ENCODE measurements around the gene RAB11FIP4.

The RAB11FIP4 gene

DNA sequence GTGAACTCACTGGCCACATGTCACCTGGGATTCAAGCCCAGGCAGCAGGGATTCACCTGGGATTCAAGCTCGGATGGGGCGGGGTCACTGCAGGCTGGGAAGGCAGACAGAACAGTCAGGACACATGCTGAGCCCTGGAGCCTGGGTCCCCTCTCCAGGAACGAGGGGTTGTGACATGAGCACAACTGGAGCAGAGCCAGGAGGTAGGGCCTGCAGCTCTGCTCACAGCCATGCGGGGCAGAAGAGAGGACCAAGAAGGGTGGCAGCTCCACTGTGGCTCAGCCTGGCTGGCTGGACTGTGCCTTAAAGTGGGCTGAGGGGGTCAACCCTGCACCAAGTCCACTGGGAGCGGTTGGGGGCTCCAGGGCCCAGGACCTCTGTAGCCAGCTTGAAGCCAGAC, 150.1 kb downstream of the RAB11FIP4 start:
- DNase-seq (ENCODE audit: low read depth in 2 of 2): no peak

DNA sequence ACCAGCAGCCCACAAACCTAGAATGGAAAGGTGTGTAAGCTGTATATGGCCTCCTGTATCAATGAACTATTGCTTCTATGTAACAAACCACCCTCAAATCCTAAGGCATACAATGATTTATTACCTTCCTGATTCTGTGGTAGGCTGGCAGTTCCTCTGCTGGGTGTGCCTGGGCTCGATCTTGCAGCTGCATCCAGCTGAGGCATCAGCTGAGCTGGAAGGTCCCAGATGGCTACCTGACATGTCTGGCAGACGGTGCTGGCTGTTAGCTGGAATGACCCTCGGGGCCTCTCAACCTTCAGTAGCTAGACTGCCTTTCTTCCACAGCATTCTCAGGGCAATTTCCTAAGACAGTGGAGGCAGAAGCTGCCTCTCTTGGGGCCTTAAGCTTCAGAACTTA, 152.7 kb downstream of the RAB11FIP4 start:
- DNase-seq (ENCODE audit: low read depth in 2 of 2): no peak

DNA sequence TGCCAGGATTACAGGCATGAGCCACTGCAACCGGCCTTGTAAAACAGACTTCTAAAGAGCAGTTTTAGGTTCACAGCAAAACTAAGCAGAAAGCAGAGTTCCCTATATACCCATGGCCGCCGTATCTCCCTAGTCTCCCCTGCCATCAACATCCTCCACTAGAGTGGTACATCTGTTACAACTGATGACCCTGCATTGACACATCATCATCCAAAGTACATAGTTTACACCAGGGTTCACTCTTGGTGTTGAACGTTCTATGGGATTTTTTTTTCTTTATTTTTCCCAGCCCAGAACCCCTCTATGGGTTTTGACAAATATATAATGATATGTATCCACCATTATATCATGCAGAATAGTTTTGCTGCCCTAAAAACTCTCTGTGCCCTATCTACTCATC, 155.2 kb downstream of the RAB11FIP4 start:
- no peak for DNase-seq (ENCODE audit: low read depth in 2 of 2)

DNA sequence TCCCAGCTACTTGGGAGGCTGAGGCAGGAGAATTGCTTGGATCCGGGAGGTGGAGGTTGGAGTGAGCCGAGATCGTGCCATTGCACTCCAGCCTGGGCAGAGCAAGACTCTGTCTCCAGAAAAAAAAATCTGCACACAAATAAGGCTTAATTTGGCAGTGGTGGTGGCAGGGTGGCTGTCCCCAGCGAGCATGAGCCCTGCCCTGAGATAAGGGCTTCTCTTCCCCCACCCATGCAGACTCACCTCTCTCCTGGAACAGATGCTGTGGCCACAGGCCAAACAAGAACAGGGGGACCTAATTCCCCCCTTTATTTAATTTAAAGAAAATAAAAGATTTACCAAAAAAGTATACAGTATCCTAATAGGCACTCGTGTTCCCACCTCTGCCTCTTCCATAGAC, 157.2 kb downstream of the RAB11FIP4 start:
- DNase-seq (ENCODE audit: low read depth in 2 of 2): no peak

DNA sequence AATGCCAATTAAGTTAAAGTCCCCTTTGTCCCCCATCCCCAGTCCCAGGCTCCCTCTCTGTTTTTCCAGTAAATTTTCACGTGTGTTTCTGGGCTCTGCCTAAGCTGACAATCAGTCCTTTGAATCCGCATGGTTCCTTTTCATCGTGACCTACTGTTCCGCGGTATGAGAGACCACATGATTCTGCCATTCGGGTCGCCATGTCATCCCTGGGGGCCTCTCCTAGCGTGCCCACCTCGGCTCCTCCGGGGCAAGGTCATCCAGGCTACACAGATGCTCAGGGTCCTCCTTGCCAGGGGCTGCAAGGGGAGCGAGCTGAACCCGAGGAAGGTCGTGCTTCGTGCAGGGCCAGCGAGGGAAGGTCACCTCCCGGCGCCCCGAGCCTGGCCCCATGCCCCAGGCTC, 157.6 kb downstream of the RAB11FIP4 start:
- peak in 1 of 2 donors; percentile 12 for DNase-seq (ENCODE audit: low read depth in 2 of 2)

DNA sequence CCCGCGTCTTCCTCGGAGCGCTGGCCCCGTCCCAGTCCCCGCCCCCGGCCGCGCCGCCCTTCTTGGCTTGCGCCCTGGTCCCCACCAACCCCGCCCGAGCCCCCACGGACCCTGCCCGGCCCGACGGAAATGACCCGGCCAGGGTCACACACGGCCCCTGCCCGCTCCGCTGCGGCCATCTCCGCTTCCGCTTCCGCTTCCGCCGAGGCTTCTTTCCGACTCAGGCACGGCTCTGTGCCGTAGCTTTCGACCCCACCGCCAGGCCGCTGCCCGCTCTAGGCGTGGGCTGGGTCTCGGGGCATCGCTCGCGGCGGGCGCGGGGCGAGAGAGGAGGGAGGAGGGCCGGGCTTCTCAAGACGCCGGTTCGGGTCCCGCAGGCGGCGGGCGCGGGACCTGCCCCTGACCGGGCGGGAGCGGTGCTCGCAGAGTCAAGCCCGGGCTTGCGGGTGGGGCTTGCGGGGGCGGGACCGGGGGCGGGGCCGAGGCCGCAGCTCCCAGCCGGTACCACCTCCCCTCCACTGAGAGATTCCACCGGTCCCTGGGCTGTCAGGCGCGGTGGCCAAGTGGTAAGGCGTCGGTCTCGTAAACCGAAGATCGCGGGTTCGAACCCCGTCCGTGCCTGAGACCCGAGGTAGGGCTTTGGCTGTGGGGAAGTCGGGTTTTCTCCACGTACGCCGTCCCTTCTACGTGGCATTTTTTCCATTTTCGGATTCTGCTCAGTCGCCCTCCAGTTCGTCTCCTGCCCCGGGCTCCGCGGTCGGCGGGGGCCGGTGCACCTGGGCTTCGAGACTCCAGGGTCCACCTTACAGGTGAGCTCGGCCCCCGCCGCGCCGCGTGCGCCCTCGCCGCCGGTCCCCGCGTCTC, 158.3 kb downstream of the RAB11FIP4 start:
- peak; percentile 88 to 99 for DNase-seq (ENCODE audit: low read depth in 2 of 2)

DNA sequence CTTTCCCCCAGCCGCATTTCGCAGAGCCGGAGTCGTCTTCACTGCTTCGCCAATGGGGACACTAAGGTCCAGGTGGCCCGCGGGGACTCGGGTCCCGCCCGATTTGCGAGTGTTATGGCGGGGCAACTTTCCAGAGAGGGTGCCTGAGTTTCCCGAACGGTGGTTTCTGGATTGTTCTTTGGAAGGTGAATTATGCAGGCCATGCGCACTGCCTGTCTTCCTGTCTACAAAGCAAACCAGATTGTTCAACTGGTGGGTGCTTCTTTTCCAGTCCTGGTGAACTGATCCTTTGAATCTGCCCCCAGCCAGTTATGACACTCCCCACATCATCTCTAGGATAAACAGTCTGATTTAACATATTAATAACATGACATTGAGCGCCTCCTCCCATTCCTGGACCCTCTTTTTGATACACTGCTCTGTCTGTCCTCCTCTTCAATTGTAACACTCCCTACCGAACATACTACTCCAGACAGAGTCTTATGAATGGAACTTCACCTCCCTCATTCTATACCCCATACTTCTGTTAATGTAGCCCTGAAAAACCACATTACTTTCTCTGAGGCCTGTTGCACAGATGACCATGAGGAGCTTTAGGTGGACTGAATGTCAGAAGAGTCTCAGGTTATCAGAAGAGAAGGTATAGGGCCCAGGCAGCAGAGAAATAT, 159.0 kb downstream of the RAB11FIP4 start:
- DNase-seq (ENCODE audit: low read depth in 2 of 2): no peak

DNA sequence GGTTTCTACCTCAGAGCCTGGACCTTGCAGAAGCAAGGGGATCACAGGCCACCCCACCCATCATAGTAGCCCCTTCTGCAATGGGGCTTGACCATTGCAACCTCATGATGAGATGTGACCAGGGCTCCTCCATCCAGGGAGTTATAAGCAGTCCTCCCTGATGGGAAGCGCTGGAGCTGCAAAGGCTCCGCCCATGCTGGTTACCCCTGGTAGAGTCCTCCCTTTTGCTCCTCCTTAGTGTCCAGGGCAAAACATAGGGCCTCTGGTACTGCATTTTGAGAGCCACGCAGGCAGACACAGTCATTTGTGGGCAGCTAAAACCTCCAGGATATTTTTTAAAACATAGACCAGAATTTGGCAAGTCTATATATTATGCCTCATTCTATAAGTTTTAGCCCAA, 161.1 kb downstream of the RAB11FIP4 start:
- DNase-seq (ENCODE audit: low read depth in 2 of 2): no peak

DNA sequence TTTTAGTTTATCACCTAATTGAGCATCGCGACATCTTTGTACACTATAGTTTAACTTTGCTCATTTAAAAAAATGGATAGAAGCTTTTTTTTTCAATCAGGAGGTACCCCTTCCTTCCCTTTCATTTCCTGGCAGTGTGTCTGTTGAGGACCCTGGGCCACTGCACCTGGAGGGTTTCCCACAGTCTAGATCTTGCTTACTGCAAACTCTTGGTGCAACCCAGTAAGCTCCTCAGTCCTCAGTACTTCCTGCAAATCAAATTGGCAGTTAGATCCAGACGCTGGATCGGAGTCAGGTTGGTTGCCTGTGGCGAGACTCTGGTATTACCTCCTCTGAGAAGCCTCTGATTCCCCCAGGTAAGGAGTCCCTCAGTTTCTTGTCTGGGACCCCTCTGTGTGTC, 162.0 kb downstream of the RAB11FIP4 start:
- DNase-seq (ENCODE audit: low read depth in 2 of 2): no peak

DNA sequence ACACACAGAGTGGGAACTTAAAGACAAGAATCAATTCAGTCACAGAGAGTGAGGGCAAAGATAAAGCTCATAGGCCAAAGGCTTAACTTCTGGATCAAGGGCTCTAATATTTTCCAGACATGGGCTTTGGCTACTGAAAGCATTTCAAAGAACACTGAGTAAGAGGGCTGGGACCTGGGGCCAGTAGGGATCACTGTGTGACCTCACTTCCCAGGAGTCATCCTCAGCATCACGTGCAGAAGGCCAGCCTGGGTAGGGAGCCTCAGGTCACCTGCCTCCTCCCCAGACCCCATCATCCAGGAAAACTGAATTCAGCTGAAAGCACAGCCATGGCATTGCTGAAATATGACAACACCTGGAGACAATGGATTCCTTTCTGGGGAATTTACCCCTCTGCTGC, 163.5 kb downstream of the RAB11FIP4 start:
- DNase-seq (ENCODE audit: low read depth in 2 of 2): no peak

DNA sequence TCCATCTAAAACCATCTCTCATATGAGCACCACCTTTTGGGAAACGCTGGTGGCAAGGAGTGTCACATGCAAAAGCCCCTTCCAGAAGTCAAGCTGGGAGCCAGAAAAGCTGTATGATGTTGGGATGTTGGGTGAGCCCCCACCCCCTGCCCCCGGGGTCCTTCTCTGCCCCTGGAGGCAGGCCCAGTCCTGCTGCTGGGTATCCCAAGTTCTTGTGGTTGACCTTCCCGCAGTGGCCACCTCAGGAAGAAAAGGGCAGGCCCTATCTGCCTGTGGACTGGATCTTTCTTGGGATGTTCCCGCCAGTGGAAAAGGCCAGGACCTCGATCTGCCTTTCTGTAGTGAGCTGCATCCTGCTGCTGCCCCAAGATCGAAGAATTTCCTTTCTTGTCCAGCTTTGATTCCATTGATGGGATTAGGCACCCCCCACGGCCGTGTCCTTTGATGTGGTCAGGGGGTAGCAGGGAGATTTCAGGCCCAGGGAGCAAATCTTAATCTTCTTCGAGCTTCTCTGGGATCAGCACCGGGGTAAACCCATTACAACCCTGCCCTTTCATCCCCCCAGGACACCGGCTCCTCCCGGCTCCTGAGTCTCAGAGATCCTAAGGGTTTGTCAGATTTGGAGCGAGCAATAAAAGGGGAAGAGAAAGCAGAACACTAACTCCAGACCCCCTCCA, 165.6 kb downstream of the RAB11FIP4 start:
- no peak for DNase-seq (ENCODE audit: low read depth in 2 of 2)

DNA sequence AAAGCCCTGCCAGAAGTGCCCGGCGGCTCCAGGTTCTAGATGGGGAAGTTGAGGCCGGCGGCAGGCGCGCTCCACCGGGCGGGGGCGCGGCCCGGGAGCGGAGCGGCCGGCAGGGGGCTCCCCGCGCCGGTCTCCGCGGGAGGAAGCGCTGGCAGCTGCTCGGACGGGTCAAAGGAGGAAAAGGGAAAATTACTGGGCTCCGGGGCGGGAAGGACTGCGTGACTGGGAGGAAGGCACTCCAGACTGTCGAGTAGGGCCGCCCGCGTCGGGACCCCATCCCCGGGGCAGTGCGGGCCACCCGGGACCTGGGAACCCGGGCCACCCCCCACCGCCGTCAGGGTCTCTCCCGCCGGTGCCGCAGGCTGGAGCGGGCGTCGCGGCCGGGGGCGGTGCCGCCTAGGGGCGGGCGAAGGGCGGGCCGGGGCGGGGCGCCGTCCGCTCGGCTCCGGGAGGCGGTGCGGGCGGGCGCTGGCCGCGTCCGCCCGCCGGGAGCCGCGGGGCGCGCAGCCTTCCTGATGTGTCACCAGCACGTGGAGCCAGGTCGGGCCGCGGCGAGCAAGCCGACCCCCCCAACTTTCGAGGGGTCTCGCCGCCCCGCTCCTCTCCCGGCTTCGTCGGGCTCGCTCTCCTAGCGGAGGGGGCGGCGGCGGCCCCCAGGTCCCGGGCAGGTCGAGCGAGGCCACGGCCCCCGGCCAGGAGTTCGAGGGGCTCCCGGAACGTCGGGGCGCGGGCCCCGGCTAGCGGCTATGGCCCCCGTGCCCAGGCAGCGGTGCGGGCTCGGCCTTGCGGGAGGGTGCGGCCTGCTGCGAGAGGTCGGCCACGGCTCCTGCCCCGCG, 167.5 kb downstream of the RAB11FIP4 start:
- DNase-seq (ENCODE audit: low read depth in 2 of 2): peak; percentile 38 to 48

DNA sequence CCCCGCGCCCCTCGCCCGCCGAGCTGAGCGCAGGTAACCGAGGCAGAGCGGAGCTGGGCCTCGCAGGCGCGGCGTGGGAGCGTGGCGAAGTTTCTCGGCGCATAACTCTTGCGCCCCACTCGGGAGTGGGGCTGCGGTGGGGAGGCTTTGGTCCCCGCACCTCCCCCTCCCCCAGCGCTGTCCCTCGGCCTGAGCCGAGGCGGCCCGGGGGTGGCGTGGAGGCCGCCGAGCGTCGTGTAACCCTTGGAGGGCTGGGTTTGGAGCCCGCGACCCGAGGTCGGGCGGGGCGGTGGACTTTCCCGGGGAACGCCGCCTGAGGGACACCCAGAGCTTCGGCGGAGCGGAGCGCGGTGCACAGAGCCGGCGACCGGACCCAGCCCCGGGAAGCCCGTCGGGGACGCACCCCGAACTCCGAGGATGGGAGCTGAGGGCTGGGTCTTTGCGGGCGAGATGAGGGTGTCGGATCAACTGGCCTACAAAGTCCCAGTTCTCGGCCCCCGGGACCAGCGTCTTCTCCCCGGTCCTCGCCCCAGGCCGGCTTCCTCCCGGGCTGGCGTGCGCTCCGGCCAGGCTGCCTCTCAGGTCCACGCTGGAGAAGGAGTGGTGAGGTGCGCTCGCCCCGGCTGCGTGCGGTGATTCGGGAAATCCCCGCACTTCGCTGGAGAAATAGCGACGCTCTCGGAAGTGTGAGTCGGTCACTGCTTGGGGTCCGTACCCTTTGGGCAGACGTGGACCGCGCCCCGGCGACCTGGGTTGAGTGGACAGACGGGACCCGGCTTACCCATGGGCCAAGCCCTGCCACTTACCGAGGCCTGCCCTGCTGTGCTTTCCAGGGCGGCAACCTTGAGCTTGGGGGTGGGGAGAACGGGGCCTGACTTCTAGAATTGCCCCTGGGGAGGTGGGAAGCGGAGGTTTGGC, 168.4 kb downstream of the RAB11FIP4 start:
- DNase-seq (ENCODE audit: low read depth in 2 of 2): no peak

DNA sequence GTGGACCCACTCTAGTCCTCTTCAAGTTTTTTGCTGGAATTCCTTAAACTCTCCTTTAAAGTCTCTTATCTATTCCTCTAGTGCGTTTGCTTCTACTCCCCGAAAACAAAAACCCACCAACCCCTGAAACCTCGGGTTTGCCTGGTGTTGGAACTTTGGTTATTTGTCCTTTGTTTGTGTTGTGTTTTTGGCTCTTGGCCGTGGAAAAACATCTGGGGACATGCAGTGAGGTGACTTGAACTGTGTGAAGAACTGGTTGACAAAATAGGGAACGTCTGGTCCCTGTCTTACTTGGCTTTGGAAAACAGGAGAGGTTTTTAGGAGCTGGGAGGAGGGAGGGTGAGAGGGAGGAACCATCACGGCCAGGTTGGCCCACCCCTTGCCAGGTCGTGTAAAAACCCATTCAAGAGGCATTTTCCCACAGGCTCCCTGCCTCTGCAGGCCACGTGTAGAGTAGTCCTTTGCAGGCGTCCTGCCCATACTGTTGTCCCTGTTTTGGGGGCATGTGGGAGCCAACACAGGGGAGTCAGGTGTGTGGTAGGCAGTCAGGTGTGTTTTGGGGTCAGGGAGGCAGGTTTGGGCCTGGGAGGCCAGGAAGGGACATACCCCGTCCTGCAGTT, 169.3 kb downstream of the RAB11FIP4 start:
- no peak for DNase-seq (ENCODE audit: low read depth in 2 of 2)

DNA sequence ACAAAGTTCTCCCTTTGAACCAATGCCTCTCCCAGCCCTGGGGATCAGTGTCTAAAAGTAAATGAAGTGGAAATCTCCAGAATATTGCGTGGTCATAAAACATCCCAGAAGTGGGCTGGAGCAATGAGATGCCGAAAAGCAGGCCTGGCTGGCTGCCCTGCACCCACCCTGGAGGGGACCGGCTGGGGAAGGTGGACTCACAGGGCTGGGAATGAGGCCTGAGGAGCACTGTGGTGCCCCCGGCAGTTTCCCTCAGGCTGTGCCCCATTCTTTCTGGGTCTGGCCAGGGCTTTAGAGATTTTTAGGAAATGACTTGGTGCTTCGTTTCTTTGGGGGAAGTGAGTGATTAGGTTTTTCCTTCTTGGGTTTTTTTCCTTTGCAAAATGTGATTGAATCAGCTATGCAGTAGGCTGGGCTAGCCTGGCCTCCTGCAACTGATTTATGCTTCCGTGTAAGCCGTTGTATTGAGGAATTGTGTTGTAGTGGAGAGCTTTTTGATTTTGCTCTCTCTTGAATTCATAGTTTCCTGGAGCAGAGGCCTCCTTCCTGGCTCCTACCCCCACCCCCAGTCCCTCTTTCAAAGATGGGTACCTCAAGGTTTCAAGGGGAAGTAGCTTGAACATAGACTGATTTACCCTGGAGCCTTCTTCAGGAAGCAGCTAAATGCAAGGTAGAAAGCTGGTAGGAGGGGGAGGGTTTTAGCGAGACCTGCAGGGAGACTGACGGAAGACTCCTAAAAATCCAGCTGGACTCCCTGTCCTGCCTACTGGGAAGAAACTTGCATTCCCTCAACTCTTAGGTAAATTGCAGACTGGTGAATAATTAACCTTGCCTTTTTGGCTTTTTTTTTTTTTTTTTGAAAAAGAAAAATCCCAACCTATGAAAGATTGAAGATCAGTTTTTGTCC, 170.2 kb downstream of the RAB11FIP4 start:
- no peak for DNase-seq (ENCODE audit: low read depth in 2 of 2)

DNA sequence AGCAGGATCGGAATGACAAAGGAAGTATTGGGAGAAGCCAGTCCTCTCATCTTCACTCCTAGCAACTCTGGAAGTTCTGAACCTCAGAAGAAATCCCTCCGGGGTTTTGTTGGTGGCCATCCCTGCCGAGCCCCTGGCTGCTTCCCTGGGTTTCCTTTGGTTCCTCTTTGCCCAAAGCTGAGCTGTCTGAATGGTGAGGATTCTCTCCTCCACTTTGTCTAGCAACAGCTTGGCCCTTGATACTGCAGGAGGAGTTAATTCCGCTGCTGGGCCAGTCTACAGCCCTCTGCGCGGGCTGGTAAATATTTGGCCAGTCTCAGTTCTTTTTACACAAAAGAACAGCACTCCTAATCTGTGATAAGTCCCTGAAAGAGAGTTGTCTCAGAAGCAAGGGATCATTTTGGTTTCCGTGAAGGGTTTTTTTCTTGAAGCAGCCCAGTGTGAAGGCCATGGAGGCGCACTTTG, 170.9 kb downstream of the RAB11FIP4 start:
- DNase-seq (ENCODE audit: low read depth in 2 of 2): no peak

DNA sequence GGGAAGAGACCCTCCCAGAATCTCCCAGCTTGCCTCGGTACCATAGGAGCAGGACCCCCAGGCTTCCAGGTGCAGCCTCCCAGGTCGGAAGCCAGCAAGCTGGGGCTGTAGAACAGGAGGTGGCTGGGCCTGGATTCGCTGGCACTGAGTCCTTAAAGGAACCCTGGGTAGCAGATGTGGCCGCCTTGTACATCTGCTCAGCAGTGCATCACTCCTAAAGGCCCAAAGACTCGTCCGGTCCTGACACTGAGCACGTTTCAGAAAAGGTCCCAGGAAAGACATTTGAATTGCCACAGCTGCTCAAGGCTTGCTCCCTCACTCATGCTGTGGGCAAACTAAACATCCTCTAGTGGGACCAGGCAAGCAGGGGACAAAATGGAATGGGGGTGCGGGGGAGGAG, 172.8 kb downstream of the RAB11FIP4 start:
- no peak for DNase-seq (ENCODE audit: low read depth in 2 of 2)

DNA sequence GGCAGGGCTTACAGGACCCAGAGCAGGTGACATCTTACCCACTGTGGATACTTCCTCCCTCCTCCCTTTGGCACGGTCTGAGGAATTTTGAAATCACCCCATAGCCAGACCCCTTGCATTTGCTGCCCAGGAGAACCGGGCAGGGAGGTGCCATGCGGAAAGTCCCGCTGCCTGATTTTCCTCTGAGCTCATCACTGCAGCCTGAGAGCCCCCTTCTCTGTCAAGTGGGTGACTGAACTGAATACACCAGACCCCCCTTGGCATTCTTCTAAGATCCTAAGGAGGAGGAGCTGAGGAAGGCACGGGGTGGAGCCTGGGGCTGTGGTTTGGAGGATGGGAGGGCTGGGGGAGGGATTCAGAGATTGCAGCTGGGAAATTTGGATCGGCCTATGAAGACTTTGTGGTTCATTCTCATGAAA, 173.4 kb downstream of the RAB11FIP4 start:
- no peak for DNase-seq (ENCODE audit: low read depth in 2 of 2)

DNA sequence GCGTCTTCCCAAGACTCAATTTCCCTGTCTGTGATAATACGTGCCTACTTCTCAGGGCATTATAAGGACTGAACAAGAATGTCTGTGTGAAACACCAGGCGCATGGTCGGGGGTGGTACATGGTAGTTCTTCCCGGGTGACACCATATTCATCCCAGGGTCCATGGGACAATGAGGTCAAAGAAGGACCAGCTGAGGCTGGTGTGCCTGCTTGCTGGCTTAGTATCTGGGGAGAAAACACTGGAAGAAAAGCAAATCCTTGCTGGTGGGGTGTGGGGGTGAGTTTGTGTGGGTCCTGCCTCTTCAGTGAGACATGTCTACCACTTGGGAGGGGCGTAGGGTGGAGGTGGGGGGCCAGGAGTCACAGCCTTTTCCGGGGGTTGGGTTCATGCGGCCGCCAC, 174.2 kb downstream of the RAB11FIP4 start:
- DNase-seq (ENCODE audit: low read depth in 2 of 2): no peak
